HUES6 (cell line): ENCODE measurements around the gene ATG5.
"Not testable (repeated sequence)": the region's sequence is repeated elsewhere in the genome, so short reads cannot be mapped to it uniquely, and the experiment has no call there.

ENCODE experiments used
- H3K27ac ChIP-seq: 2 replicates; pipeline ENCODE4 v1.7.0; 2013; ENCODE audit warnings: low read depth, mild to moderate bottlenecking, low read length, inconsistent platforms
- H3K27me3 ChIP-seq: 2 replicates; pipeline ENCODE4 v1.6.1; 2013; ENCODE audit warnings: low read length; ENCODE audit not compliant: control insufficient read depth, insufficient read depth
- H3K36me3 ChIP-seq: 2 replicates; pipeline ENCODE4 v1.6.1; 2013; ENCODE audit warnings: low read length; ENCODE audit not compliant: control insufficient read depth, insufficient read depth
- H3K4me1 ChIP-seq: 2 replicates; pipeline ENCODE4 v1.6.1; 2013; ENCODE audit warnings: low read length; ENCODE audit not compliant: control insufficient read depth, insufficient read depth
- H3K4me3 ChIP-seq: 2 replicates; pipeline ENCODE4 v1.5.1; 2013; ENCODE audit warnings: low read depth, low read length
- H3K9ac ChIP-seq: one replicate; pipeline ENCODE4 v1.6.1; 2013; ENCODE audit warnings: mild to moderate bottlenecking, low read length
- H3K9me3 ChIP-seq: 2 replicates; pipeline ENCODE4 v1.6.1; 2013; ENCODE audit warnings: low read depth, low read length; ENCODE audit not compliant: control insufficient read depth, insufficient read depth

The ATG5 gene

GRCh38 chr6:106154326-106154725, 171.2 kb downstream of the ATG5 start:
- no peak overlapping the region for H3K9ac ChIP-seq
- no peak overlapping the region for H3K4me3 ChIP-seq
- no peak overlapping the region for H3K27ac ChIP-seq
- H3K9me3 ChIP-seq: no peaks in the 10 kb centered on the region
- H3K4me1 ChIP-seq: peaks cover 20% of the 10 kb centered on the region
- H3K36me3 ChIP-seq: no peaks in the 10 kb centered on the region
- H3K27me3 ChIP-seq: no peaks in the 10 kb centered on the region

GRCh38 chr6:106152952-106153351, 172.6 kb downstream of the ATG5 start:
- Histone ChIP-seq H3K27me3 (no peaks in the 10 kb centered on the region), H3K4me1 (peaks cover 20% of the 10 kb centered on the region), H3K4me3 (no peak overlapping the region), H3K9ac (no peak overlapping the region), H3K36me3 (no peaks in the 10 kb centered on the region), H3K27ac (no peak overlapping the region), H3K9me3 (no peaks in the 10 kb centered on the region)

- H3K9ac ChIP-seq, H3K27ac ChIP-seq: not testable (repeated sequence)
Observed at GRCh38 chr6:106152476-106152875, 173.1 kb downstream of the ATG5 start.

GRCh38 chr6:106149472-106150069, 176.0 kb downstream of the ATG5 start:
- H3K36me3 ChIP-seq: no peaks in the 10 kb centered on the region
- peaks cover 13% of the 10 kb centered on the region for H3K4me1 ChIP-seq
- H3K9me3 ChIP-seq: no peaks in the 10 kb centered on the region
- no peak overlapping the region for H3K4me3 ChIP-seq
- H3K9ac ChIP-seq: no peak overlapping the region
- H3K27ac ChIP-seq: no peak overlapping the region
- no peaks in the 10 kb centered on the region for H3K27me3 ChIP-seq

More at GRCh38 chr6:106152476-106152875, 173.1 kb downstream of the ATG5 start:
- peaks cover 19% of the 10 kb centered on the region for H3K4me1 ChIP-seq
- H3K9me3 ChIP-seq, H3K4me3 ChIP-seq, H3K27me3 ChIP-seq, H3K36me3 ChIP-seq: not testable (repeated sequence)

GRCh38 chr6:106147476-106147875, 178.1 kb downstream of the ATG5 start:
- Histone ChIP-seq H3K9me3 (no peaks in the 10 kb centered on the region), H3K27ac (no peak overlapping the region), H3K9ac (no peak overlapping the region), H3K4me1 (peaks cover 17% of the 10 kb centered on the region), H3K27me3 (no peaks in the 10 kb centered on the region), H3K4me3 (no peak overlapping the region), H3K36me3 (no peaks in the 10 kb centered on the region)

GRCh38 chr6:106146852-106147351, 178.7 kb downstream of the ATG5 start:
- H3K9ac ChIP-seq: no peak overlapping the region
- no peaks in the 10 kb centered on the region for H3K36me3 ChIP-seq
- no peaks in the 10 kb centered on the region for H3K27me3 ChIP-seq
- no peak overlapping the region for H3K4me3 ChIP-seq
- no peaks in the 10 kb centered on the region for H3K9me3 ChIP-seq
- no peak overlapping the region for H3K27ac ChIP-seq
- peaks cover 20% of the 10 kb centered on the region for H3K4me1 ChIP-seq

GRCh38 chr6:106145741-106146227, 179.8 kb downstream of the ATG5 start:
- no peak overlapping the region for H3K9ac ChIP-seq
- H3K4me3 ChIP-seq: no peak overlapping the region
- H3K4me1 ChIP-seq: peaks cover 23% of the 10 kb centered on the region
- H3K9me3 ChIP-seq: no peaks in the 10 kb centered on the region
- no peaks in the 10 kb centered on the region for H3K36me3 ChIP-seq
- H3K27ac ChIP-seq: no peak overlapping the region
- H3K27me3 ChIP-seq: no peaks in the 10 kb centered on the region

GRCh38 chr6:106145144-106145543, 180.4 kb downstream of the ATG5 start:
- Histone ChIP-seq H3K27me3 (no peaks in the 10 kb centered on the region), H3K9ac (no peak overlapping the region), H3K4me3 (no peak overlapping the region), H3K4me1 (peaks cover 23% of the 10 kb centered on the region), H3K36me3 (no peaks in the 10 kb centered on the region), H3K9me3 (no peaks in the 10 kb centered on the region), H3K27ac (no peak overlapping the region)

- Histone ChIP-seq H3K4me1 (peaks cover 23% of the 10 kb centered on the region), H3K27me3 (no peaks in the 10 kb centered on the region), H3K27ac (no peak overlapping the region), H3K4me3 (no peak overlapping the region), H3K9ac (no peak overlapping the region), H3K9me3 (no peaks in the 10 kb centered on the region), H3K36me3 (no peaks in the 10 kb centered on the region)
Observed at GRCh38 chr6:106143665-106144064, 181.9 kb downstream of the ATG5 start.

- Histone ChIP-seq H3K4me1 (peaks cover 23% of the 10 kb centered on the region), H3K27me3 (no peaks in the 10 kb centered on the region), H3K9ac (no peak overlapping the region), H3K36me3 (no peaks in the 10 kb centered on the region), H3K9me3 (no peaks in the 10 kb centered on the region), H3K4me3 (no peak overlapping the region), H3K27ac (no peak overlapping the region)
Observed at GRCh38 chr6:106142876-106143431, 182.6 kb downstream of the ATG5 start.

- no peak overlapping the region for H3K9ac ChIP-seq
- H3K27ac ChIP-seq: no peak overlapping the region
- H3K4me1 ChIP-seq: peaks cover 23% of the 10 kb centered on the region
Observed at GRCh38 chr6:106141441-106142237, 183.9 kb downstream of the ATG5 start.

More at GRCh38 chr6:106141441-106142237, 183.9 kb downstream of the ATG5 start:
- Histone ChIP-seq H3K27me3 (no peaks in the 10 kb centered on the region), H3K4me3 (no peak overlapping the region), H3K9me3 (no peaks in the 10 kb centered on the region), H3K36me3 (no peaks in the 10 kb centered on the region)
